Astrocyte (in vitro differentiated cells and primary cell): ENCODE measurements around the gene IL4R. TPM values are rescaled to one million over a fixed set of nuclear protein-coding genes. Genes with fewer than 3 reads are reported as not detected.

Experiments used
- DNase-seq: peaks from one replicate; pipeline ENCODE4 v3.0.0-alpha.2; 2010; ENCODE audit warnings: low read depth
- FAIRE-seq: peaks from 2 replicates; lab custom pipeline; 2011; peaks lifted over from hg19 to GRCh38; lab: Jason Lieb, UNC
- H2AFZ ChIP-seq: 2 replicates; pipeline ENCODE4 v1.6.0; 2012; ENCODE audit warnings: low read depth, low read length, inconsistent platforms
- H3K27ac ChIP-seq: 2 replicates; pipeline ENCODE4 v1.5.1; 2011; ENCODE audit warnings: low read depth, low read length, inconsistent platforms
- H3K27me3 ChIP-seq: 2 replicates; pipeline ENCODE4 v1.6.0; 2011; ENCODE audit warnings: low read length, inconsistent platforms; ENCODE audit not compliant: insufficient read depth
- H3K36me3 ChIP-seq: 2 replicates; pipeline ENCODE4 v1.5.1; 2011; ENCODE audit warnings: low read length, inconsistent platforms; ENCODE audit not compliant: insufficient read depth
- H3K4me1 ChIP-seq: 2 replicates; pipeline ENCODE4 v1.5.1; 2011; ENCODE audit warnings: low read length, inconsistent platforms; ENCODE audit not compliant: insufficient read depth
- H3K4me2 ChIP-seq: 2 replicates; pipeline ENCODE4 v1.6.0; 2012; ENCODE audit warnings: low read length, inconsistent platforms
- H3K4me3 ChIP-seq: 2 replicates; pipeline ENCODE4 v1.5.1; 2011; ENCODE audit warnings: low read depth, mild to moderate bottlenecking, low read length, inconsistent platforms; ENCODE audit not compliant: insufficient read depth
- H3K79me2 ChIP-seq: 2 replicates; pipeline ENCODE4 v1.6.0; 2012; ENCODE audit warnings: mild to moderate bottlenecking, low read length, inconsistent platforms; ENCODE audit not compliant: insufficient read depth
- H3K9ac ChIP-seq: 2 replicates; pipeline ENCODE4 v1.6.0; 2012; ENCODE audit warnings: mild to moderate bottlenecking, low read length, inconsistent platforms
- H3K9me3 ChIP-seq: 2 replicates; pipeline ENCODE4 v1.5.1; 2012; ENCODE audit warnings: low read depth, mild to moderate bottlenecking, low read length, inconsistent platforms; ENCODE audit not compliant: insufficient read depth
- H4K20me1 ChIP-seq: 2 replicates; pipeline ENCODE4 v1.6.0; 2012; ENCODE audit warnings: low read length, inconsistent platforms; ENCODE audit not compliant: insufficient read depth
- H3K27ac Mint-ChIP-seq: one replicate; pipeline ENCODE4 v1.8.0; 2021; ENCODE audit warnings: mild to moderate bottlenecking, mixed read lengths; ENCODE audit not compliant: unreplicated experiment
- H3K27me3 Mint-ChIP-seq: one replicate; pipeline ENCODE4 v1.8.0; 2021; ENCODE audit warnings: low read depth, mixed read lengths; ENCODE audit not compliant: unreplicated experiment
- H3K36me3 Mint-ChIP-seq: one replicate; pipeline ENCODE4 v1.8.0; 2021; ENCODE audit warnings: low read depth, mixed read lengths; ENCODE audit not compliant: unreplicated experiment
- H3K4me1 Mint-ChIP-seq: one replicate; pipeline ENCODE4 v1.8.0; 2021; ENCODE audit warnings: low read depth, mixed read lengths; ENCODE audit not compliant: unreplicated experiment
- H3K4me3 Mint-ChIP-seq: one replicate; pipeline ENCODE4 v1.8.0; 2021; ENCODE audit warnings: mild to moderate bottlenecking, moderate library complexity, mixed read lengths; ENCODE audit not compliant: unreplicated experiment
- H3K9me3 Mint-ChIP-seq: one replicate; pipeline ENCODE4 v1.8.0; 2021; ENCODE audit warnings: mild to moderate bottlenecking, mixed read lengths; ENCODE audit not compliant: unreplicated experiment
- EZH2 ChIP-seq: IDR thresholded peaks from 2 replicates; pipeline ENCODE4 v1.6.1; 2012; ENCODE audit warnings: mild to moderate bottlenecking, low read length, inconsistent platforms; ENCODE audit not compliant: insufficient read depth
- total RNA-seq: library from RNA; stranded (reverse); gene quantifications from 2 replicates; pipeline ENCODE4 v1.2.1, GENCODE V29; 2021
- TF ChIP-seq, protein P1 (sequence below): IDR thresholded peaks from 2 replicates; pipeline ENCODE4 v1.5.1; 2011; ENCODE audit warnings: low read depth, mild to moderate bottlenecking, inconsistent platforms, low read length, moderate library complexity; ENCODE audit not compliant: insufficient read depth

The IL4R gene
- total RNA-seq, 1 donor from 2014 or later, result 17.5 TPM

- no peaks in the 10 kb centered on the region for H3K79me2 ChIP-seq
- no peak overlapping the region for H3K4me2 ChIP-seq
- peaks cover 3% of the 10 kb centered on the region for H3K36me3 ChIP-seq
- FAIRE-seq (no peak), DNase-seq (no peak)
- no peaks in the 10 kb centered on the region for H3K27me3 ChIP-seq
- H3K27me3 Mint-ChIP-seq, result no peaks in the 10 kb centered on the region
- peaks cover 11% of the 10 kb centered on the region for H3K9me3 Mint-ChIP-seq
- H2AFZ ChIP-seq, result no peak overlapping the region
- TF ChIP-seq, protein P1, sequence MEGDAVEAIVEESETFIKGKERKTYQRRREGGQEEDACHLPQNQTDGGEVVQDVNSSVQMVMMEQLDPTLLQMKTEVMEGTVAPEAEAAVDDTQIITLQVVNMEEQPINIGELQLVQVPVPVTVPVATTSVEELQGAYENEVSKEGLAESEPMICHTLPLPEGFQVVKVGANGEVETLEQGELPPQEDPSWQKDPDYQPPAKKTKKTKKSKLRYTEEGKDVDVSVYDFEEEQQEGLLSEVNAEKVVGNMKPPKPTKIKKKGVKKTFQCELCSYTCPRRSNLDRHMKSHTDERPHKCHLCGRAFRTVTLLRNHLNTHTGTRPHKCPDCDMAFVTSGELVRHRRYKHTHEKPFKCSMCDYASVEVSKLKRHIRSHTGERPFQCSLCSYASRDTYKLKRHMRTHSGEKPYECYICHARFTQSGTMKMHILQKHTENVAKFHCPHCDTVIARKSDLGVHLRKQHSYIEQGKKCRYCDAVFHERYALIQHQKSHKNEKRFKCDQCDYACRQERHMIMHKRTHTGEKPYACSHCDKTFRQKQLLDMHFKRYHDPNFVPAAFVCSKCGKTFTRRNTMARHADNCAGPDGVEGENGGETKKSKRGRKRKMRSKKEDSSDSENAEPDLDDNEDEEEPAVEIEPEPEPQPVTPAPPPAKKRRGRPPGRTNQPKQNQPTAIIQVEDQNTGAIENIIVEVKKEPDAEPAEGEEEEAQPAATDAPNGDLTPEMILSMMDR, result no peak
- TF ChIP-seq EZH2, result no peak
- H3K4me3 Mint-ChIP-seq, result no peak overlapping the region
- H3K36me3 Mint-ChIP-seq, result peaks cover 7% of the 10 kb centered on the region
- no peak overlapping the region for H3K4me3 ChIP-seq
- H3K4me1 ChIP-seq, result peaks cover 11% of the 10 kb centered on the region
- H3K4me1 Mint-ChIP-seq, result peaks cover 17% of the 10 kb centered on the region
- no peak overlapping the region for H3K27ac Mint-ChIP-seq
- H3K27ac ChIP-seq, result peak overlapping the region; percentile 26
- no peak overlapping the region for H3K9ac ChIP-seq
- peaks cover 8% of the 10 kb centered on the region for H3K9me3 ChIP-seq
- H4K20me1 ChIP-seq, result no peaks in the 10 kb centered on the region
These were observed 53.1 kb downstream of the IL4R start for GRCh38 chr16:27366687-27367460.

DNA sequence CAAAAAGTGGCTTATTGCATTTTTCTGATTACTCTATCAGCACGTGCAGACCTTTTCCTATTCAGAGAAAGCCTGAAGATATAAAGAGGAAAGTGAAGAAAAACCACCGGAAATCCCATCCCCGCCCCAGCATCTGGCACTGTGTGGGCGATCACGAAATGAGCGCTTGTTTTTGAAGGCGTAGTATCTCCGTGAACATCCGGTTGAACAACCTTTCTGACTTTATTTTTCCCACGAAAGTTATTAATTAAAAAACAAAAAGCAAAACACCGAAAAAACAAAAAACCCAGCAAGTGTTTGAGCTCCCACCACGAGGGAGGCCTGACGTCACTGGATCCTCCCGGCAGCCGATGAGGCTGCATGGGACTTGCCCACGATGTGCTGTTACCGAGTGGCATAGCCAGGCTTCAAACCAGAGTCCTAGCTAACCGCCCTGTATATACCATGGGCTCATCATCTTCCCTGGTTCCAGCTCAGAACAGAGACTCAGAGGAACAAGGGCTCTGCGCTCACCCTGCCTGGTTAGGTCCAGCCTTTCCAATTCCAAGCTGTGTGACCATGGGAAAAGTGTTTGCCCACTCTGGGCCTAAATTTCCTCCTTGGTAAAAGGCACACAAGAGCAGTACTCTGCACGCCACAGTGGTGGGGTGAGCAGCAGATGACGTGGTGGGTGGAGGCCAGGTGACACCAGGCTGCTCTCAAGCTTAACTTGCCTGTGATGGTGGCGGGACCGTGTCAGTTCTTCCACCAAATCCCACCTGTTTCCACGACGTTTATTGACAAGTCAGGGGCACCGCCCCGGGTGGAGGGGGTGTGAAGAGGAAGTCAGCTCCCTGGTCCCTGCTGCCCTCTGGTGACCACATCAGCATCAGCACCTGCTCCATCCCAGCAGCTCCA lies 53.9 kb downstream of the IL4R start:
- no peaks in the 10 kb centered on the region for H3K27me3 Mint-ChIP-seq
- H3K36me3 ChIP-seq, result no peaks in the 10 kb centered on the region
- peaks cover 8% of the 10 kb centered on the region for H3K9me3 ChIP-seq
- DNase-seq (peak; percentile 29), FAIRE-seq (no peak)
- H3K27ac ChIP-seq, result peak overlapping the region; percentile 16
- peak overlapping the region; percentile 43 for H2AFZ ChIP-seq
- peaks cover 9% of the 10 kb centered on the region for H3K9me3 Mint-ChIP-seq
- H3K4me3 ChIP-seq, result no peak overlapping the region
- H3K27me3 ChIP-seq, result no peaks in the 10 kb centered on the region
- H3K4me1 Mint-ChIP-seq, result peaks cover 17% of the 10 kb centered on the region
- no peak overlapping the region for H3K27ac Mint-ChIP-seq
- peaks cover 11% of the 10 kb centered on the region for H3K4me1 ChIP-seq
- peak overlapping the region; percentile 38 for H3K9ac ChIP-seq
- no peaks in the 10 kb centered on the region for H4K20me1 ChIP-seq
- no peaks in the 10 kb centered on the region for H3K79me2 ChIP-seq
- H3K4me2 ChIP-seq, result peak overlapping the region; percentile 55
- peaks cover under 1% of the 10 kb centered on the region for H3K36me3 Mint-ChIP-seq
- H3K4me3 Mint-ChIP-seq, result no peak overlapping the region
- no peak for TF ChIP-seq EZH2
- TF ChIP-seq, protein P1, result peak; percentile 48
